Ovary (tissue), 9 donors: ENCODE measurements around the gene FOXM1. TPM values are rescaled to one million over a fixed set of nuclear protein-coding genes. Genes with fewer than 3 reads are reported as not detected.

ENCODE experiments used
- DNase-seq, 5 donors: peaks; one replicate each; pipeline ENCODE4 v3.0.0-alpha.2; 2019 to 2020
- H3K27ac ChIP-seq, 2 donors: fragments of 200-600 bp; one replicate each; pipeline versions ENCODE4 v1.5.1 to v1.8.0; 2019 to 2022
- H3K27me3 ChIP-seq: fragments of 200-600 bp; one replicate; pipeline ENCODE4 v1.8.0; 2022
- H3K36me3 ChIP-seq: fragments of 200-600 bp; sonication (generic); one replicate; pipeline ENCODE4 v1.5.1; 2019
- H3K4me1 ChIP-seq: one replicate; pipeline ENCODE4 v1.8.1; 2013; ENCODE audit warnings: mild to moderate bottlenecking, moderate library complexity; ENCODE audit not compliant: insufficient read depth
- H3K4me3 ChIP-seq: fragments of 200-600 bp; sonication (generic); one replicate; pipeline ENCODE4 v1.5.1; 2017
- H3K9me3 ChIP-seq, 2 donors: fragments of 200-600 bp in 1 of 2; sonication (generic) in 1 of 2; one replicate each; pipeline versions ENCODE4 v1.5.1 to v1.8.1; 2013 to 2019; ENCODE audit warnings: mild to moderate bottlenecking in 1 of 2, moderate library complexity in 1 of 2
- CTCF ChIP-seq, 3 donors: fragments of 450-650 bp in 2 of 3; fragments of 200-600 bp in 1 of 3; IDR thresholded peaks; one replicate each; pipeline versions ENCODE4 v1.5.1 to v1.8.0; 2016 to 2022; ENCODE audit warnings: antibody characterized with exemption in 3 of 3, mild to moderate bottlenecking in 1 of 3
- EP300 ChIP-seq: sonication (generic); formaldehyde crosslinking; IDR thresholded peaks from one replicate; pipeline ENCODE4 v1.6.1; 2017; ENCODE audit warnings: antibody characterized with exemption
- POLR2A ChIP-seq: fragments of 450-650 bp; IDR thresholded peaks from one replicate; pipeline ENCODE4 v1.6.1; 2017; ENCODE audit warnings: antibody characterized with exemption, mild to moderate bottlenecking, moderate library complexity
- WGBS, 3 donors: extraction: QIAGEN DNeasy Blood & Tissue Kit in 1 of 3; methylation state at CpG; one replicate each; pipeline versions ENCODE4 v1.1.5 to v1.1.7; 2013 to 2017; 5-methylcytosine and 5-hydroxymethylcytosine counted together
- intact Hi-C, 4 donors: fragments of 100-400 bp; cut with DNase I; formaldehyde crosslinking; loops; one replicate each; pipeline versions ENCODE4 v1.11.0 to v1.15.1; 2022 to 2023
- polyA plus RNA-seq, 2 donors: library from polyadenylated mRNA; stranded (reverse); fragments of 200-250 nt in 1 of 2; fragments of 350-450 nt in 1 of 2; fragmentation: Illumina TruSeq in 1 of 2; extraction: RNeasy Lipid Tissue Mini Kit (QIAGEN cat#74804) in 1 of 2; gene quantifications; one replicate each; pipeline ENCODE4 v1.2.3, GENCODE V29; 2013 to 2014
- total RNA-seq, 7 donors: library from RNA; depleted of rRNA in 2 of 7; stranded (reverse); fragments of >200 nt in 2 of 7; fragmentation: NEBNext Ultra II Directional in 3 of 7; extraction: Animal tissue kit (Norgen Biotek cat#: 25700) in 3 of 7; gene quantifications; one replicate each; pipeline versions ENCODE4 v1.1.0 to v1.2.4, GENCODE V29; 2016 to 2023
- donor health status: DM: no; HTN: no; CAD: no; lungs with moderate emphysema.
- donor health status: DM: no; HTN: no; CAD: no.
- donor health status: Bipolar disorder and iron deficiency.
- donor health status: DM: yes; HTN: yes; CAD: no.
- donor health status: DM: no; HTN: no; CAD: no.
- donor health status: DM: yes; HTN: yes; CAD: no.

Gene FOXM1
- total and polyA plus RNA-seq, 9 donors = 0.22 to 3.0 (median 0.62) TPM; not detected in 2

GRCh38 chr12:2855546-2855945 is 21.4 kb downstream of the FOXM1 start:
- Histone ChIP-seq H3K36me3 (no peaks in the 10 kb centered on the region), H3K4me1 (peaks cover 4% of the 10 kb centered on the region), H3K27me3 (no peaks in the 10 kb centered on the region), H3K27ac (no peak overlapping the region), H3K9me3 (no peaks in the 10 kb centered on the region), H3K4me3 (no peak overlapping the region)
- intact Hi-C loops = loop anchor here (5.0 to 10.0 kb wide), 4 partner anchors 87 to 179 kb away; no protein-coding TSS in a partner anchor
- 80 to 89% (median 89%) methylated on average over 7 of the region's 7 CpGs for WGBS, 3 donors
- no peak for DNase-seq
- TF ChIP-seq EP300 (no peak), POLR2A (no peak), CTCF (IDR thresholded peaks at IDR 0.05) (no peak)

GRCh38 chr12:2854669-2855453 is 22.1 kb downstream of the FOXM1 start:
- H3K27me3 ChIP-seq = no peaks in the 10 kb centered on the region
- peaks cover 4% of the 10 kb centered on the region for H3K4me1 ChIP-seq
- H3K36me3 ChIP-seq = no peaks in the 10 kb centered on the region
- no peak overlapping the region for H3K27ac ChIP-seq
- H3K4me3 ChIP-seq = no peak overlapping the region
- no peaks in the 10 kb centered on the region for H3K9me3 ChIP-seq
- WGBS, 3 donors = 84 to 89% (median 89%) methylated on average over 25 of the region's 25 CpGs
- TF ChIP-seq POLR2A (no peak), CTCF (IDR thresholded peaks at IDR 0.05) (no peak), EP300 (no peak)
- no peak for DNase-seq
- intact Hi-C loops = loop anchor here (5.0 to 10.0 kb wide), 4 partner anchors 87 to 180 kb away; no protein-coding TSS in a partner anchor

- DNase-seq = peak; percentile 88 to 94 (median 91)
- no peak for TF ChIP-seq EP300
- peak; percentile 66 to 72 (median 69) for TF ChIP-seq CTCF (IDR thresholded peaks at IDR 0.05)
- Histone ChIP-seq H3K36me3 (no peaks in the 10 kb centered on the region), H3K9me3 (no peaks in the 10 kb centered on the region), H3K27ac (no peak overlapping the region), H3K4me1 (peaks cover 11% of the 10 kb centered on the region), H3K4me3 (no peak overlapping the region), H3K27me3 (no peaks in the 10 kb centered on the region)
- intact Hi-C loops = loop anchor here in 3 of 4 donors (10.0 kb wide), 2 partner anchors 91 to 181 kb away; no protein-coding TSS in a partner anchor
- 13 to 15% (median 14%) methylated on average over 11 of the region's 11 CpGs for WGBS, 3 donors
Measured at GRCh38 chr12:2853626-2854025, 23.3 kb downstream of the FOXM1 start.

- 88 to 92% (median 91%) methylated on average over 3 of the region's 3 CpGs for WGBS, 3 donors
Measured at GRCh38 chr12:2851931-2852330, 25.0 kb downstream of the FOXM1 start.

More at GRCh38 chr12:2851931-2852330, 25.0 kb downstream of the FOXM1 start:
- Histone ChIP-seq H3K9me3 (no peaks in the 10 kb centered on the region), H3K4me3 (no peak overlapping the region), H3K27me3 (no peaks in the 10 kb centered on the region), H3K4me1 (peaks cover 13% of the 10 kb centered on the region), H3K27ac (no peak overlapping the region), H3K36me3 (no peaks in the 10 kb centered on the region)
- TF ChIP-seq EP300 = no peak
- TF ChIP-seq CTCF (IDR thresholded peaks at IDR 0.05) = no peak
- no peak for TF ChIP-seq POLR2A
- no peak for DNase-seq
- intact Hi-C loops = loop anchor here in 3 of 4 donors (10.0 kb wide), 2 partner anchors 93 to 183 kb away; no protein-coding TSS in a partner anchor
